Activated CD4-positive, alpha-beta T cell treated with anti-CD3 and anti-CD28 coated beads, Interleukin-2, amount 50 U/mL, for 4 hours (primary cell): ENCODE data around the gene PPP1R12A.
"Not testable (repeated sequence)": the region's sequence is repeated elsewhere in the genome, so short reads cannot be mapped to it uniquely, and the experiment has no call there.

Source experiments
- DNase-seq, 2 experiments: peaks; one replicate each; pipeline ENCODE4 v3.0.0-alpha.2; 2020

PPP1R12A gene

GRCh38 chr12:79841248-79841877, 93.5 kb downstream of the PPP1R12A start:
- no peak for DNase-seq

- no peak for DNase-seq
Measured at GRCh38 chr12:79838359-79838758, 96.5 kb downstream of the PPP1R12A start.

- no peak for DNase-seq
Measured at GRCh38 chr12:79837575-79837974, 97.3 kb downstream of the PPP1R12A start.

- no peak for DNase-seq
Measured at GRCh38 chr12:79835377-79835843, 99.5 kb downstream of the PPP1R12A start.

GRCh38 chr12:79834712-79835376, 100.1 kb downstream of the PPP1R12A start:
- no peak for DNase-seq

GRCh38 chr12:79830440-79830839, 104.5 kb downstream of the PPP1R12A start:
- DNase-seq, result no peak

GRCh38 chr12:79828924-79829323, 106.0 kb downstream of the PPP1R12A start:
- DNase-seq, result no peak

GRCh38 chr12:79827484-79827883, 107.4 kb downstream of the PPP1R12A start:
- DNase-seq, result no peak

GRCh38 chr12:79826267-79827128, 108.4 kb downstream of the PPP1R12A start:
- DNase-seq, result no peak

- no peak for DNase-seq
Measured at GRCh38 chr12:79822475-79822874, 112.4 kb downstream of the PPP1R12A start.

GRCh38 chr12:79818856-79819255, 116.0 kb downstream of the PPP1R12A start:
- DNase-seq, result no peak

GRCh38 chr12:79784366-79785065, 150.4 kb downstream of the PPP1R12A start:
- DNase-seq, result not testable (repeated sequence)

GRCh38 chr12:79782172-79782900, 152.6 kb downstream of the PPP1R12A start:
- no peak for DNase-seq

GRCh38 chr12:79778802-79779448, 156.0 kb downstream of the PPP1R12A start:
- no peak for DNase-seq

GRCh38 chr12:79776111-79776510, 158.8 kb downstream of the PPP1R12A start:
- DNase-seq, result no peak

GRCh38 chr12:79775355-79776027, 159.4 kb downstream of the PPP1R12A start:
- no peak for DNase-seq

GRCh38 chr12:79773896-79774295, 161.0 kb downstream of the PPP1R12A start:
- no peak for DNase-seq

GRCh38 chr12:79769860-79770485, 164.9 kb downstream of the PPP1R12A start:
- DNase-seq, result no peak

GRCh38 chr12:79769189-79769859, 165.6 kb downstream of the PPP1R12A start:
- DNase-seq, result no peak
